HepG2 (cell line): ENCODE data around the gene TSPAN3. TPM values are rescaled to one million over a fixed set of nuclear protein-coding genes. Genes with fewer than 3 reads are reported as not detected.

Experiments used
- ARID4A ChIP-seq: sonication (generic); formaldehyde crosslinking; IDR thresholded peaks from 2 replicates; pipeline ENCODE4 v1.5.0; 2020; ENCODE audit warnings: mild to moderate bottlenecking, missing genetic modification reagents, borderline replicate concordance
- ATF7-NPFF ChIP-seq: sonication (generic); formaldehyde crosslinking; IDR thresholded peaks from 2 replicates; pipeline ENCODE4 v1.8.1; 2023; ENCODE audit warnings: mild to moderate bottlenecking, low read depth, missing genetic modification reagents, moderate library complexity
- BCLAF1 ChIP-seq: fragments of 450-650 bp; IDR thresholded peaks from 2 replicates; pipeline ENCODE4 v1.6.1; 2017; ENCODE audit warnings: mild to moderate bottlenecking
- CENPT ChIP-seq: sonication (generic); formaldehyde crosslinking; IDR thresholded peaks from 2 replicates; pipeline ENCODE4 v1.8.0; 2022; ENCODE audit warnings: low read depth, mild to moderate bottlenecking, moderate library complexity, missing genetic modification reagents
- ETV5 ChIP-seq: IDR thresholded peaks from 2 replicates; pipeline ENCODE4 v1.6.1; 2018; ENCODE audit warnings: missing biosample characterization, missing genetic modification reagents, inconsistent platforms, borderline replicate concordance
- HIC2 ChIP-seq: sonication (generic); formaldehyde crosslinking; IDR thresholded peaks from 2 replicates; pipeline ENCODE4 v1.9.0; 2022; ENCODE audit warnings: low read depth, missing genetic modification reagents
- MZF1 ChIP-seq: sonication (generic); formaldehyde crosslinking; IDR thresholded peaks from 2 replicates; pipeline ENCODE4 v1.8.1; 2023; ENCODE audit warnings: mild to moderate bottlenecking, missing genetic modification reagents, borderline replicate concordance
- RERE ChIP-seq: IDR thresholded peaks from 2 replicates; pipeline ENCODE4 v1.6.1; 2016; ENCODE audit warnings: low read depth, missing genetic modification reagents, missing compliant biosample characterization
- SIN3B ChIP-seq: fragments of 150-350 bp; IDR thresholded peaks from 2 replicates; pipeline ENCODE4 v1.6.1; 2014; ENCODE audit warnings: low read length
- YY1 ChIP-seq: IDR thresholded peaks from 2 replicates; pipeline ENCODE4 v1.6.1; 2011; ENCODE audit warnings: low read length, low read depth, moderate library complexity, mild to moderate bottlenecking; ENCODE audit not compliant: insufficient read depth, insufficient replicate concordance
- ZNF329 ChIP-seq: sonication (generic); formaldehyde crosslinking; IDR thresholded peaks from 2 replicates; pipeline ENCODE4 v1.9.0; 2021; ENCODE audit warnings: low read depth, mild to moderate bottlenecking, missing genetic modification reagents
- ZNF44 ChIP-seq: sonication (generic); formaldehyde crosslinking; IDR thresholded peaks from 2 replicates; pipeline ENCODE4 v1.5.1; 2020; ENCODE audit warnings: mild to moderate bottlenecking, missing genetic modification reagents
- ZNF670 ChIP-seq: sonication (generic); formaldehyde crosslinking; IDR thresholded peaks from 2 replicates; pipeline ENCODE4 v1.8.0; 2022; ENCODE audit warnings: mild to moderate bottlenecking, missing genetic modification reagents, borderline replicate concordance
- ZSCAN22 ChIP-seq: sonication (generic); formaldehyde crosslinking; IDR thresholded peaks from 2 replicates; pipeline ENCODE4 v1.4.0; 2020; ENCODE audit warnings: mild to moderate bottlenecking, missing genetic modification reagents
- polyA plus RNA-seq, 8 experiments: library from polyadenylated mRNA; depleted of rRNA in 3 of 8; stranded (reverse) in 7 of 8; unstranded in 1 of 8; fragments of >200 nt; fragmentation: Illumina TruSeq in 4 of 8; extraction: Trizol in 4 of 8; gene quantifications; 2 replicates each; pipeline versions ENCODE4 v1.2.1 to v1.2.3, GENCODE V29; 2011 to 2016; ENCODE audit warnings: low read depth in 4 of 8, missing spikeins in 1 of 8, mixed read lengths in 1 of 8; ENCODE audit not compliant: insufficient read depth in 1 of 8
- total RNA-seq, 5 experiments: library from RNA; depleted of rRNA; stranded (reverse); fragments of >200 nt; fragmentation: Illumina TruSeq; extraction: Trizol; gene quantifications; 2 replicates each; pipeline ENCODE4 v1.2.3, GENCODE V29; 2016; ENCODE audit warnings: low read depth in 1 of 5

The TSPAN3 gene
- total and polyA plus RNA-seq, 2 of the 13 experiments (the other 11 are each of a cell fraction or from before 2014, with no cell fraction given), result 167 to 170 TPM

GRCh38 chr15:77032052-77032646 lies 38.8 kb downstream of the TSPAN3 start (continued):
- TF ChIP-seq HIC2 (CRISPR knock-in tag) (peak; percentile 92), ARID4A (CRISPR knock-in tag) (peak; percentile 58; the same call in 1 of the 2 replicates), ZNF670 (CRISPR knock-in tag) (no peak), ZSCAN22 (CRISPR knock-in tag) (no peak), BCLAF1 (no peak), SIN3B (no peak; the same call in 1 of the 2 replicates), RERE (CRISPR knock-in tag) (no peak), ATF7-NPFF (no peak), YY1 (peak; percentile 60), MZF1 (no peak), ZNF44 (CRISPR knock-in tag) (no peak), ZNF329 (CRISPR knock-in tag) (no peak), CENPT (no peak), ETV5 (peak; percentile 91)
